D721Med (cell line): Measurements from ENCODE around the gene NCKAP5.

Experiments used
- DNase-seq: peaks from one replicate; pipeline ENCODE4 v3.0.0; 2011; ENCODE audit warnings: low spot score; ENCODE audit not compliant: insufficient read length
- FAIRE-seq: peaks from 2 replicates; lab custom pipeline; 2011; peaks lifted over from hg19 to GRCh38; lab: Jason Lieb, UNC
- TF ChIP-seq, protein P1 (sequence below): IDR thresholded peaks from 2 replicates; pipeline ENCODE4 v1.5.1; 2012; ENCODE audit warnings: mild to moderate bottlenecking, control low read depth; ENCODE audit not compliant: insufficient read depth; ENCODE audit errors: missing control alignments

Gene NCKAP5

DNA sequence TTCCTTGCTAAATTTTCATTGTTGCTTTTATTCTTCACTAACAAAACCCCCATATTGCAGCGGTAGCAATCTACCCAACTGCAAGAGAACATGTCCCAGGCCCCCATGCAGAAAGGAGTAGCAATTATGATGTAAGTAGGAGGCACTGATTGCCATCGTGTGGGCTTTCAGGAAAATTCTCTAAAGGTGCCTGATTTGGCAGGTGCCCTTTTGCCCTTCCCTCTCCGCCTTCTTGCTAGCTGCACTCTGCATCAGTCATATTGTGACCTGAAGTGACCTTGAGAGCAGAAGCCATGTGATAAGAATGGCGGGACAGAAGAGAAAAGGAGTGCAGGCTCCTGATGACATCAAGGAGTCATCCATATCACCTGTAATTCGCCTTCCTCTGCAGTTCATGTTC, 112.1 kb downstream of the NCKAP5 start:
- TF ChIP-seq, protein P1, sequence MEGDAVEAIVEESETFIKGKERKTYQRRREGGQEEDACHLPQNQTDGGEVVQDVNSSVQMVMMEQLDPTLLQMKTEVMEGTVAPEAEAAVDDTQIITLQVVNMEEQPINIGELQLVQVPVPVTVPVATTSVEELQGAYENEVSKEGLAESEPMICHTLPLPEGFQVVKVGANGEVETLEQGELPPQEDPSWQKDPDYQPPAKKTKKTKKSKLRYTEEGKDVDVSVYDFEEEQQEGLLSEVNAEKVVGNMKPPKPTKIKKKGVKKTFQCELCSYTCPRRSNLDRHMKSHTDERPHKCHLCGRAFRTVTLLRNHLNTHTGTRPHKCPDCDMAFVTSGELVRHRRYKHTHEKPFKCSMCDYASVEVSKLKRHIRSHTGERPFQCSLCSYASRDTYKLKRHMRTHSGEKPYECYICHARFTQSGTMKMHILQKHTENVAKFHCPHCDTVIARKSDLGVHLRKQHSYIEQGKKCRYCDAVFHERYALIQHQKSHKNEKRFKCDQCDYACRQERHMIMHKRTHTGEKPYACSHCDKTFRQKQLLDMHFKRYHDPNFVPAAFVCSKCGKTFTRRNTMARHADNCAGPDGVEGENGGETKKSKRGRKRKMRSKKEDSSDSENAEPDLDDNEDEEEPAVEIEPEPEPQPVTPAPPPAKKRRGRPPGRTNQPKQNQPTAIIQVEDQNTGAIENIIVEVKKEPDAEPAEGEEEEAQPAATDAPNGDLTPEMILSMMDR, result no peak
- DNase-seq (no peak), FAIRE-seq (no peak)

DNA sequence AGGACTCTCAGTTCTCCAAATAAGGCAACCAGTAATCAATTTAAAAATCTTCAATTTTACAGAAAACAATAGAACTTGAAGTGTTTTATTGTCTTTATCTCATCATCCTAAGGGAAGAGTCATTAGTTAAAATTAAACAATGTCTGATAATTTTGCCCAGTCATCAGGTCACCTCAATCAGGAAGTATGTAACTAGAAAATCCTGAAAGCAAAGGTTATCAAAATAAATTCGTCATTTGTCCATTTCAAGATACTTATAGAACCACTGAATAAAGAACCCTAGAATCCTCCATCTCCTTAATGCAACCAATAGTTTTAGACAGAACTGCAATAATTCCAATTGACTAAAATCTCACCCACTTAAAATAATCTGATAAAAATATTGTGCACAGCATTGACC, 115.2 kb downstream of the NCKAP5 start:
- DNase-seq, result no peak
- FAIRE-seq, result no peak
- TF ChIP-seq, protein P1, result no peak

DNA sequence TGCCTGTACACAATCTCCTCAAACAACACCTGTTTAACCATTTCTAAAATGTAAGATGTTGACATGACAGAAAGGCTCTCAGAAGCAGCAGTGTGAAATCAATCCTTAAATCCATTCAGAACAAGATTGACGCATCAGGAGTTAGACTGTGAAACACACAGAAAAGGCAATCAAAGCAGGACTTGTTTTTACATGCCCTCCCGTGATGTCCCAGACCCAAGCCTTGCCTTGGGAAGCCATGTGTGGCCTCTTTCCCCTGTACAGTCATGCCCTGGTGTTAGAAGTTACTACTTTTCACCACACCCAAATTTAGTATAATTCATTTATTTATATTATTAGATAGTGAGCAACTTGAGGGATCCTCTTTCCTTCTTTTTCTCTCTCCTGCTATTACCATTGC, 115.7 kb downstream of the NCKAP5 start:
- FAIRE-seq (no peak), DNase-seq (no peak)
- TF ChIP-seq, protein P1, result no peak

- TF ChIP-seq, protein P1, result no peak
- DNase-seq, result no peak
- FAIRE-seq, result peak; percentile 96
Measured at GRCh38 chr2:133452146-133452545, 116.1 kb downstream of the NCKAP5 start.

- FAIRE-seq (no peak), DNase-seq (no peak)
- TF ChIP-seq, protein P1, result no peak
Measured at GRCh38 chr2:133448195-133448594, 120.1 kb downstream of the NCKAP5 start.

- FAIRE-seq (no peak), DNase-seq (no peak)
- TF ChIP-seq, protein P1, result no peak
Measured at GRCh38 chr2:133447303-133447702, 121.0 kb downstream of the NCKAP5 start.

DNA sequence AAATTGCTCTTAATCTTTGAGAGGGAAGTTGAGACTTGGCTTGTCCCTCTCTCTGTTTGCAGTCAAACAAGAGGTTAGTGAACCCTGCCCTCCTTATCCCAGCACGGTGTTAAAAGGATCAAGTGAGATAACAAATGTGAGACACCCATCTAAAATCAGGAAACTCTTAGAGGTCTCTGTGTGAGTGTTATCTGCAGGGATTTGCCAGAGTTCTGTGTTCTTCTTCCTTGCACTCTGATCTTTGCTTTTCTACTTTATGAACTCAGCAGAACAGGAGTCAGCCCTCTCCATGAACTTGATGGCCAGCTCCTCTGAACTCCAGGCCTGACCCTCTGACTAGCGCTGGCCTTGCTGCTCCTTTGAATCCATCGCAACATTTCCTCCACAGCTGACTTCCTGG, 123.8 kb downstream of the NCKAP5 start:
- no peak for DNase-seq
- FAIRE-seq, result no peak
- TF ChIP-seq, protein P1, result no peak
